ENCODE results near the gene B3GALT6.
A peak's percentile ranks its signal among the peaks of the same experiment; 100 is the strongest.

Gene B3GALT6

DNA sequence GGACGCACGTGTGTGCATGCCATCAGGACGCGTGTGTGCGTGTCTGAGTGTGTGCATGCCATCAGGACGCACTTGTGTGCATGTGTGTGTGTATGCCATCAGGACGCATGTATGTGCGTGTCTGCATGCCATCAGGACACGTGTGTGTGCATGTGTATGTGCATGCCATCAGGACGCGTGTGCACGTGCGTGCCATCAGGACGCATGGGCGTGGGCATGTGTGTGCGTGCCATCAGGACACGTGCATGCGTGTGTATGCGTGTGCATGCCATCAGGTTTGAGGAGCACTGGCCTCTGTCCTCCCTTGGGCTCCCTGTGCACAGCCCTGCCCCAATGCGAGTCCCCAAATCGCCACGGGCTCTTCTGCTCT lies 27.1 kb downstream of the B3GALT6 start:
- no peak for DNase-seq
- TF ChIP-seq POLR2A (IDR thresholded peaks at IDR 0.05; ENCODE audit: low read length) (no peak), GATA1 (IDR thresholded peaks at IDR 0.05; ENCODE audit: low read depth, low read length) (no peak)

- no peak for DNase-seq
- no peak for TF ChIP-seq GATA1 (IDR thresholded peaks at IDR 0.05; ENCODE audit: low read depth, low read length)
- TF ChIP-seq POLR2A (IDR thresholded peaks at IDR 0.05; ENCODE audit: low read length) = no peak
Measured at GRCh38 chr1:1259540-1259939, 27.5 kb downstream of the B3GALT6 start.

GRCh38 chr1:1259951-1260600 lies 28.0 kb downstream of the B3GALT6 start:
- TF ChIP-seq GATA1 (IDR thresholded peaks at IDR 0.05; ENCODE audit: low read depth, low read length) = no peak
- no peak for TF ChIP-seq POLR2A (IDR thresholded peaks at IDR 0.05; ENCODE audit: low read length)
- peak in 1 of 2 experiments; percentile 43 for DNase-seq

GRCh38 chr1:1260843-1261560 lies 29.0 kb downstream of the B3GALT6 start:
- TF ChIP-seq POLR2A (IDR thresholded peaks at IDR 0.05; ENCODE audit: low read length) = peak; percentile 33
- no peak for TF ChIP-seq GATA1 (IDR thresholded peaks at IDR 0.05; ENCODE audit: low read depth, low read length)
- DNase-seq = peak; percentile 38 to 66

- TF ChIP-seq POLR2A (IDR thresholded peaks at IDR 0.05; ENCODE audit: low read length) (no peak), GATA1 (IDR thresholded peaks at IDR 0.05; ENCODE audit: low read depth, low read length) (no peak)
- peak; percentile 29 to 76 for DNase-seq
Measured at GRCh38 chr1:1262071-1262470, 30.0 kb downstream of the B3GALT6 start.

- TF ChIP-seq POLR2A (IDR thresholded peaks at IDR 0.05; ENCODE audit: low read length) = no peak
Measured at GRCh38 chr1:1262758-1263157, 30.7 kb downstream of the B3GALT6 start.

GRCh38 chr1:1264026-1264425 lies 32.0 kb downstream of the B3GALT6 start:
- DNase-seq = no peak
- TF ChIP-seq POLR2A (IDR thresholded peaks at IDR 0.05; ENCODE audit: low read length) (no peak), GATA1 (IDR thresholded peaks at IDR 0.05; ENCODE audit: low read depth, low read length) (no peak)

More at GRCh38 chr1:1262758-1263157, 30.7 kb downstream of the B3GALT6 start:
- no peak for DNase-seq

- DNase-seq = peak in 1 of 2 experiments; percentile 25
- TF ChIP-seq POLR2A (IDR thresholded peaks at IDR 0.05; ENCODE audit: low read length) = no peak
- no peak for TF ChIP-seq GATA1 (IDR thresholded peaks at IDR 0.05; ENCODE audit: low read depth, low read length)
Measured at GRCh38 chr1:1264868-1265272, 32.8 kb downstream of the B3GALT6 start.

DNA sequence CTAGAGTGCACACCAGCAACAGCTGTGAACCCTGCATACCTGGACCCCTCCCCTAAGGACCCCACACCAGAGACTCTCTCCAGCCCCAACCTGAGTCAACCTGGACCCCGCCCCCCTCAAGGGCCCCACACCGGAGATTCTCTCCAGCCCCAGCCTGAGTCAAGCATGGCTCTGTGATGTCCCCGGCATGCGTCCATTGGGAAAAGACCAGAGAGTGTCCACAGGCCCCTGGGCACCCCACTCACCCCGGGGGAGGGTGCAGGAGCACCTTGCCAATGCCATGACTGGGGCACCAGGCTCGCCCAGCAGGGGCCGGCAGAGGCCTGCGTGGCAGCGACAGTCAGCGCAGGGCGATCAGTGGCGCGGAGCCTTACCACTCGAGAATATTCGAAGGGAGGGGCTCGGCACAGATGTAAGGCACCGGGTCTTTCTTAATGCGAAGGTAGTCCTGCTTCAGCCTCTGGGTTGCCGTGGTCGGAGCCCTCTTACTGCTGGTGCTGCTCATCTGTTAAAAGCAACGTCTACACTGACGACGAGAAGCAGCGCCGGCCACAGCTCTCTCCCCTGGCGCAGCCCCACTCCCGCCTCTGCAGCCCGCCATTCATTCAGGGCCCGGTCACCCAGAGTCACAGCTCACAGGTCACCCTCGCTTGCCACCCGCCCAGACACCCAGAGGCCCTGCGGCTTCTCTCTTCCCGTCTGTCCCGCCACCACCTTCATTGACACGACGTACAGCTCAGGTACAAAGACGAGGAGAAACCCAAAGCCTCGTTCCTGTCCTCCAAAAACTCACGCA lies 35.6 kb downstream of the B3GALT6 start:
- TF ChIP-seq POLR2A (IDR thresholded peaks at IDR 0.05; ENCODE audit: low read length) (no peak), GATA1 (IDR thresholded peaks at IDR 0.05; ENCODE audit: low read depth, low read length) (no peak)

GRCh38 chr1:1268284-1268682 lies 36.2 kb downstream of the B3GALT6 start:
- no peak for TF ChIP-seq GATA1 (IDR thresholded peaks at IDR 0.05; ENCODE audit: low read depth, low read length)
- TF ChIP-seq POLR2A (IDR thresholded peaks at IDR 0.05; ENCODE audit: low read length) = peak; percentile 11
- no peak for DNase-seq

More for the DNA sequence above, 35.6 kb downstream of the B3GALT6 start:
- no peak for DNase-seq

GRCh38 chr1:1270813-1271212 lies 38.8 kb downstream of the B3GALT6 start:
- DNase-seq = no peak
- TF ChIP-seq GATA1 (IDR thresholded peaks at IDR 0.05; ENCODE audit: low read depth, low read length) (no peak), POLR2A (IDR thresholded peaks at IDR 0.05; ENCODE audit: low read length) (no peak)

DNA sequence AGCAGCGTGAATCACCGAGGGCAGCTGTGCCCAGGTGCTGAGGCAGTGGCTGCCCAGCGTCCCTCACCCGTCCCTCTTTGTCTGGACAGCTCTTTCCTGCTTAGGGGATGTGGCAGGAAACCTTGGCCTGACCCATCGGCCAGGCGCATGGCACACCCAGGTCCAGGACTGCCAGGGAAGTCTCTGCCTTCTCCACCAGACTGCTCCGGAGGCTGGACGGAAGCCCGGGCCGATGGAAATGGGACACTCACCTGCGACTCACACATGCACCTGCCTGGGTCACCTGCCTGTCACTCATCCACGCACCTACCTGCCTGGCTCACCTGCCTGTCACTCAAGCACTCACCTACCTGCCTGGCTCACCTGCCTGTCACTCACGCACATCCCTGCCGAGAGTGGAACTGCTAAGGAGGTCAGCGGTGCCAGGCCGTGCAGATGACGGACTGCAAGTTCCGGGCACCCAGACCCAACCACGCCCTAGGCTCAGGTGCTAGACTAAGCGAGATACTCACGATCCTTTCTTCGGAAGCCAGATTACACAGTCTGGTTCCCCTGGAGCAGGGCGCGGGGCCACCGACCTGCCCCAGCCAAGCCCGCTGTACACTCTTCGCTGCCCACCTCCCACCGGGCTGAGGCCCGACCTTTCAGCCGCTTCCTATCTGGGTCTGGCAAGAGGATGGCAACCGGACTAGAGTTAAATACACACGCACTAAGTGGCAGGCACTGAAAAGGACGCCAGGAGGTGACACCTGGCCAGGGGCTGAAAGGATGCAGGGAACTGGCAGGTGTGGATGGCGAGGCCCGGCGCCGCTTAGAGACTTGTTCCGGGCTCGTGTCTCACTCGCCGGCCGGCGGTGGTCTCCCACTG lies 40.5 kb downstream of the B3GALT6 start:
- no peak for TF ChIP-seq GATA1 (IDR thresholded peaks at IDR 0.05; ENCODE audit: low read depth, low read length)
- no peak for TF ChIP-seq POLR2A (IDR thresholded peaks at IDR 0.05; ENCODE audit: low read length)
- no peak for DNase-seq

DNA sequence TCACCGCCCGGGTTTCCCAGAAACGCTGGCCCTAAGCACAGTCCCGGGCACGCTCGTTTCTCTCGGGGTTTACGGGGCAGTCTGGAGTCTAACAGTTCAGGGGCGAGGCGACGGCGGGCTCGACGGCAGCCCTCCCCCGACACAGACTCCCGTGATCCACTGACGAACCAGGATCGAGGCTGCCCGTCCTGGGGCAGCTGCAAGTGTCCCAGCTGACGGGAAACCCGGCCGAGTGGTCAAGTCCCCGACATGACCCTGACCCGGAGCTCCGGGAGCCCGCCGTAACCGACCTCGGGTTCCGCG lies 41.1 kb downstream of the B3GALT6 start:
- DNase-seq = peak; percentile 48 to 61
- TF ChIP-seq POLR2A (IDR thresholded peaks at IDR 0.05; ENCODE audit: low read length) (no peak), GATA1 (IDR thresholded peaks at IDR 0.05; ENCODE audit: low read depth, low read length) (no peak)
